Upper lobe of left lung (tissue), 6 donors: Measurements from ENCODE around the gene DDX55. TPM values are rescaled to one million over a fixed set of nuclear protein-coding genes. Genes with fewer than 3 reads are reported as not detected.
"Not testable (repeated sequence)": the region's sequence is repeated elsewhere in the genome, so short reads cannot be mapped to it uniquely, and the experiment has no call there.

ENCODE experiments used
- ATAC-seq, 2 donors: fragments of 200-7000 bp; cut with Tn5 transposase; one replicate each; pipeline ENCODE4 v1.9.1; 2022; ENCODE audit warnings: mild to moderate bottlenecking in 2 of 2, moderate library complexity in 2 of 2; ENCODE audit not compliant: low FRiP score in 2 of 2
- DNase-seq, 2 donors: peaks; one replicate each; pipeline ENCODE4 v3.0.0-alpha.2; 2019 to 2020
- H3K27ac ChIP-seq, 4 donors: fragments of 200-600 bp; sonication (generic); one replicate each; pipeline ENCODE4 v1.5.1; 2016 to 2019
- H3K27me3 ChIP-seq, 4 donors: fragments of 200-600 bp; sonication (generic); one replicate each; pipeline ENCODE4 v1.5.1; 2017 to 2019
- H3K36me3 ChIP-seq, 4 donors: fragments of 200-600 bp; sonication (generic); one replicate each; pipeline ENCODE4 v1.5.1; 2016 to 2019
- H3K4me1 ChIP-seq, 4 donors: fragments of 200-600 bp; sonication (generic); one replicate each; pipeline ENCODE4 v1.5.1; 2018 to 2019
- H3K4me3 ChIP-seq, 4 donors: fragments of 200-600 bp; sonication (generic); one replicate each; pipeline ENCODE4 v1.5.1; 2017 to 2019; ENCODE audit warnings: mild to moderate bottlenecking in 2 of 4, moderate library complexity in 1 of 4
- H3K9me3 ChIP-seq, 4 donors: fragments of 200-600 bp; sonication (generic); one replicate each; pipeline ENCODE4 v1.5.1; 2018 to 2019
- CTCF ChIP-seq, 6 experiments: fragments of 450-650 bp in 4 of 6; fragments of 200-600 bp in 2 of 6; sonication (generic) in 2 of 6; IDR thresholded peaks; one replicate each; pipeline ENCODE4 v1.5.1; 2016 to 2019; ENCODE audit warnings: antibody characterized with exemption in 6 of 6
- EP300 ChIP-seq, 4 donors: sonication (generic); formaldehyde crosslinking; IDR thresholded peaks; one replicate each; pipeline ENCODE4 v1.5.1; 2017; ENCODE audit warnings: antibody characterized with exemption in 4 of 4, control low read depth in 2 of 4
- POLR2A ChIP-seq, 4 donors: fragments of 450-650 bp; IDR thresholded peaks; one replicate each; pipeline ENCODE4 v1.5.1; 2016 to 2017; ENCODE audit warnings: antibody characterized with exemption in 4 of 4, mild to moderate bottlenecking in 2 of 4
- POLR2AphosphoS5 ChIP-seq, 2 donors: sonication (generic); formaldehyde crosslinking; IDR thresholded peaks; one replicate each; pipeline ENCODE4 v1.5.1; 2017; ENCODE audit warnings: antibody characterized with exemption in 2 of 2
- WGBS, 2 donors: methylation state at CpG; one replicate each; pipeline ENCODE4 v1.1.5; 2017 to 2018; 5-methylcytosine and 5-hydroxymethylcytosine counted together
- total RNA-seq, 6 donors: library from RNA; depleted of rRNA in 4 of 6; stranded (reverse); fragments of >200 nt in 4 of 6; gene quantifications; one replicate each; pipeline versions ENCODE4 v1.1.0 to v1.2.1, GENCODE V29; 2016 to 2021
- donor health status: DM: no; HTN: no; CAD: no; lungs with moderate emphysema.
- donor health status: DM: no; HTN: yes; CAD: no; lungs with severe emphysema.

The DDX55 gene
- total RNA-seq, 6 donors from 2014 or later, result 18.0 to 57.5 (median 28.4) TPM

DNA sequence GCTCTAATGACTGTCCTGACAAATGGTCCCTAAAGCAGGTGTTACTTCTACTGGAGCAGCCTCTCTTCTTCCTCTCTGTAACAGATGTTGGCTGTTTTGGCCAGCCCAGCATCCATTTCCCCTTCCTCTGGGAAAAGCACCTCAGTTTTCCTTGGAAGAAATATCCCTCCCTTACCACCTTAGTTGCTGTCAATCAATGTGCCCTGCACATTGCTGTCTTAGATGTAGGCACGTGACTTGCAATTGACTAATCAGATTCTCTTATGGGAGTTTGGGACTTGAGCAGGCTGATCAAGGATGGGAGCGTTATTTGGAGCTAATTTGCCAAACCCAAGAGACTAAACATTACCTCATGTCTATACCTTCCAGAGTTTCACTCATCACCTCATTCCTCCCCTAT, 29.5 kb upstream of the DDX55 start:
- H3K4me3 ChIP-seq, result no peak overlapping the region
- no peaks in the 10 kb centered on the region for H3K27me3 ChIP-seq
- H3K9me3 ChIP-seq, result no peaks in the 10 kb centered on the region
- no peaks in the 10 kb centered on the region for H3K4me1 ChIP-seq
- no peak for ATAC-seq
- 43 to 92% methylated on average over 2 of the region's 2 CpGs for WGBS, 2 donors
- no peak overlapping the region for H3K27ac ChIP-seq
- DNase-seq, result no peak
- peaks cover 0 to 3% (median 0%) of the 10 kb centered on the region in 4 donors for H3K36me3 ChIP-seq
- TF ChIP-seq POLR2A (IDR thresholded peaks at IDR 0.05) (no peak), CTCF (IDR thresholded peaks at IDR 0.05) (no peak), EP300 (IDR thresholded peaks at IDR 0.05) (no peak)

DNA sequence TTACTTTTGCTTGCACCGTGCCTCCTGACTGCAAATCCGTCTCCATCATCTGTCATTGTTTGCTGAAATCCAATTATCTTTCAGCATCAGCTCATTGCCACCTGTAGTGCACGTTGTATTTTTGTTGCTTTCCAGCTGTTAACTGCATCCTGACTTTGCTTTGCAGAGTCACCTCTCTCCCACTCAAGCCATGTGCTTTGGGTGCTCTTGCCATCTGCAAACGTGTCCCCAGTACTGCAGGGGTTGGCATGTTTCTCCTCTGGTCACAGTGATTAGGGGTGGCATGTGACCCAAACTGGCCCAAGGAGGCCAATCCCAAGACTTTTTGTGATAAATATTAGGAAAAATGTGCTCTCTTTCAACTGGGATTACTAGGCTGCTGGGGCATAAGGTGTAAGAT, 28.0 kb upstream of the DDX55 start:
- no peaks in the 10 kb centered on the region for H3K9me3 ChIP-seq
- DNase-seq (no peak), ATAC-seq (no peak)
- 45 to 49% methylated on average over 4 of the region's 4 CpGs for WGBS, 2 donors
- peaks cover 0 to 3% (median 0%) of the 10 kb centered on the region in 4 donors for H3K36me3 ChIP-seq
- H3K4me1 ChIP-seq, result no peaks in the 10 kb centered on the region
- H3K27me3 ChIP-seq, result no peaks in the 10 kb centered on the region
- no peak overlapping the region for H3K4me3 ChIP-seq
- H3K27ac ChIP-seq, result no peak overlapping the region
- TF ChIP-seq POLR2AphosphoS5 (IDR thresholded peaks at IDR 0.05) (no peak), CTCF (IDR thresholded peaks at IDR 0.05) (no peak), EP300 (IDR thresholded peaks at IDR 0.05) (no peak), POLR2A (IDR thresholded peaks at IDR 0.05) (no peak)

- 83 to 90% methylated on average over 1 of the region's 1 CpG for WGBS, 2 donors
- ATAC-seq, result no peak
- no peak for TF ChIP-seq CTCF (IDR thresholded peaks at IDR 0.05)
- no peak for TF ChIP-seq EP300 (IDR thresholded peaks at IDR 0.05)
- TF ChIP-seq POLR2A (IDR thresholded peaks at IDR 0.05), result no peak
- TF ChIP-seq POLR2AphosphoS5 (IDR thresholded peaks at IDR 0.05), result no peak
- Histone ChIP-seq H3K27ac (no peak overlapping the region), H3K27me3 (no peaks in the 10 kb centered on the region), H3K9me3 (no peaks in the 10 kb centered on the region), H3K36me3 (peaks cover 0 to 3% (median 0%) of the 10 kb centered on the region in 4 donors), H3K4me1 (peaks cover 0 to 10% (median 0%) of the 10 kb centered on the region in 4 donors), H3K4me3 (no peak overlapping the region)
- no peak for DNase-seq
These were observed 25.3 kb upstream of the DDX55 start for GRCh38 chr12:123576611-123577010.

GRCh38 chr12:123578243-123578642, 23.7 kb upstream of the DDX55 start:
- 82 to 84% methylated on average over 3 of the region's 3 CpGs for WGBS, 2 donors
- Histone ChIP-seq H3K4me3 (no peak overlapping the region), H3K36me3 (peaks cover 0 to 3% (median 0%) of the 10 kb centered on the region in 4 donors), H3K27me3 (no peaks in the 10 kb centered on the region), H3K27ac (no peak overlapping the region), H3K9me3 (no peaks in the 10 kb centered on the region), H3K4me1 (peaks cover 14 to 27% (median 15%) of the 10 kb centered on the region in 4 donors)
- no peak for TF ChIP-seq EP300 (IDR thresholded peaks at IDR 0.05)
- TF ChIP-seq POLR2A (IDR thresholded peaks at IDR 0.05), result no peak
- no peak for TF ChIP-seq POLR2AphosphoS5 (IDR thresholded peaks at IDR 0.05)
- TF ChIP-seq CTCF (IDR thresholded peaks at IDR 0.05), result no peak
- no peak for DNase-seq
- ATAC-seq, result no peak

GRCh38 chr12:123578829-123579228, 23.1 kb upstream of the DDX55 start:
- H3K27me3 ChIP-seq, H3K4me3 ChIP-seq, H3K36me3 ChIP-seq, DNase-seq, ATAC-seq, H3K27ac ChIP-seq, H3K9me3 ChIP-seq: not testable (repeated sequence)
- peaks cover 15 to 29% (median 17%) of the 10 kb centered on the region in 4 donors for H3K4me1 ChIP-seq
- 90 to 94% methylated on average over 4 of the region's 4 CpGs for WGBS, 2 donors
